Measurements from ENCODE around the gene AFAP1. TPM values are rescaled to one million over a fixed set of nuclear protein-coding genes. Genes with fewer than 3 reads are reported as not detected.

The AFAP1 gene
- total RNA-seq, 2 donors from 2014 or later: 9.6 to 35.3 TPM

- intact Hi-C loops (cut with DNase I): no loop called here
- peaks cover 11% of the 10 kb centered on the region for H3K4me1 ChIP-seq
Measured at GRCh38 chr4:7827566-7827965, 112.1 kb downstream of the AFAP1 start.

GRCh38 chr4:7826909-7827306 lies 112.8 kb downstream of the AFAP1 start:
- intact Hi-C loops (cut with DNase I): no loop called here
- Histone ChIP-seq H3K27me3 (no peaks in the 10 kb centered on the region), H3K27ac (no peak overlapping the region), H3K4me3 (no peak overlapping the region), H3K9me3 (no peaks in the 10 kb centered on the region), H3K36me3 (replicated peaks in 1 of 2; ENCODE audit: insufficient read depth in 1 of 2, low read depth in 2 of 2) (no peaks in the 10 kb centered on the region), H3K4me1 (peaks cover 11% of the 10 kb centered on the region)
- DNase-seq: no peak
- 90 to 93% methylated on average over 11 of the region's 11 CpGs for WGBS, 2 donors
- TF ChIP-seq CTCF (IDR thresholded peaks at IDR 0.05): no peak
- TF ChIP-seq POLR2A (IDR thresholded peaks at IDR 0.05): no peak
- no peak for ATAC-seq

More at GRCh38 chr4:7827566-7827965, 112.1 kb downstream of the AFAP1 start:
- ATAC-seq (no peak), DNase-seq (no peak)
- H3K9me3 ChIP-seq: no peaks in the 10 kb centered on the region
- WGBS, 2 donors: 90 to 93% methylated on average over 11 of the region's 11 CpGs
- TF ChIP-seq POLR2A (IDR thresholded peaks at IDR 0.05): no peak
- TF ChIP-seq CTCF (IDR thresholded peaks at IDR 0.05): no peak
- no peaks in the 10 kb centered on the region for H3K36me3 ChIP-seq (replicated peaks in 1 of 2; ENCODE audit: insufficient read depth in 1 of 2, low read depth in 2 of 2)
- no peak overlapping the region for H3K4me3 ChIP-seq
- H3K27me3 ChIP-seq: no peaks in the 10 kb centered on the region
- no peak overlapping the region for H3K27ac ChIP-seq

- TF ChIP-seq POLR2A (IDR thresholded peaks at IDR 0.05): no peak
- peaks cover 11% of the 10 kb centered on the region for H3K4me1 ChIP-seq
- H3K4me3 ChIP-seq: no peak overlapping the region
- H3K27me3 ChIP-seq: no peaks in the 10 kb centered on the region
- DNase-seq (no peak), ATAC-seq (no peak)
- H3K9me3 ChIP-seq: no peaks in the 10 kb centered on the region
- no peaks in the 10 kb centered on the region for H3K36me3 ChIP-seq (replicated peaks in 1 of 2; ENCODE audit: insufficient read depth in 1 of 2, low read depth in 2 of 2)
- intact Hi-C loops (cut with DNase I): no loop called here
- WGBS, 2 donors: 78 to 80% methylated on average over 12 of the region's 12 CpGs
- H3K27ac ChIP-seq: no peak overlapping the region
Measured at GRCh38 chr4:7826176-7826908, 113.3 kb downstream of the AFAP1 start.

- 67 to 68% methylated on average over 5 of the region's 5 CpGs for WGBS, 2 donors
- TF ChIP-seq CTCF (IDR thresholded peaks at IDR 0.05): no peak
- intact Hi-C loops (cut with DNase I): no loop called here
- Histone ChIP-seq H3K36me3 (replicated peaks in 1 of 2; ENCODE audit: insufficient read depth in 1 of 2, low read depth in 2 of 2) (no peaks in the 10 kb centered on the region), H3K27ac (peak overlapping the region in 3 of 4 donors; percentile 50 to 74 (median 56)), H3K9me3 (no peaks in the 10 kb centered on the region), H3K4me3 (no peak overlapping the region), H3K27me3 (no peaks in the 10 kb centered on the region), H3K4me1 (peaks cover 11% of the 10 kb centered on the region)
- DNase-seq: no peak
- ATAC-seq: no peak
Measured at GRCh38 chr4:7824218-7824617, 115.4 kb downstream of the AFAP1 start.

- peak in 3 of 4 donors; percentile 42 to 55 (median 47) for DNase-seq
- Histone ChIP-seq H3K4me1 (peaks cover 11% of the 10 kb centered on the region), H3K36me3 (replicated peaks in 1 of 2; ENCODE audit: insufficient read depth in 1 of 2, low read depth in 2 of 2) (no peaks in the 10 kb centered on the region), H3K4me3 (no peak overlapping the region), H3K9me3 (no peaks in the 10 kb centered on the region), H3K27me3 (no peaks in the 10 kb centered on the region), H3K27ac (peak overlapping the region; percentile 46 to 74 (median 53))
- intact Hi-C loops (cut with DNase I): no loop called here
- WGBS, 2 donors: 57 to 72% methylated on average over 9 of the region's 9 CpGs
- TF ChIP-seq POLR2A (IDR thresholded peaks at IDR 0.05) (peak in 1 of 3 donors; percentile 21), CTCF (IDR thresholded peaks at IDR 0.05) (no peak)
- ATAC-seq: peak; percentile 66
Measured at GRCh38 chr4:7823416-7823824, 116.2 kb downstream of the AFAP1 start.
